ENCODE results near the gene RHAG. TPM values are rescaled to one million over a fixed set of nuclear protein-coding genes. Genes with fewer than 3 reads are reported as not detected.

Gene RHAG
- total RNA-seq, 1 experiment from 2014 or later = 0.31 TPM

- TF ChIP-seq ARID4B (CRISPR knock-in tag; IDR thresholded peaks at IDR 0.05; ENCODE audit: borderline replicate concordance) (no peak), ZNF396 (CRISPR knock-in tag; IDR thresholded peaks at IDR 0.05; ENCODE audit: borderline replicate concordance) (no peak), SP1 (CRISPR knock-in tag; conservative IDR thresholded peaks at IDR 0.05) (no peak), RELA (CRISPR knock-in tag; IDR thresholded peaks at IDR 0.05; ENCODE audit: borderline replicate concordance) (no peak)
- TF ChIP-seq, protein P1, sequence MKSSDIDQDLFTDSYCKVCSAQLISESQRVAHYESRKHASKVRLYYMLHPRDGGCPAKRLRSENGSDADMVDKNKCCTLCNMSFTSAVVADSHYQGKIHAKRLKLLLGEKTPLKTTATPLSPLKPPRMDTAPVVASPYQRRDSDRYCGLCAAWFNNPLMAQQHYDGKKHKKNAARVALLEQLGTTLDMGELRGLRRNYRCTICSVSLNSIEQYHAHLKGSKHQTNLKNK (CRISPR knock-in tag; IDR thresholded peaks at IDR 0.05) = no peak
These were observed 70.8 kb downstream of the RHAG start (continued) for GRCh38 chr6:49565855-49566254.

GRCh38 chr6:49565261-49565660 is 71.4 kb downstream of the RHAG start:
- H3K27me3 Mint-ChIP-seq (ENCODE audit: low read depth) = peaks cover 56% of the 10 kb centered on the region
- H3K36me3 Mint-ChIP-seq = peaks cover 6% of the 10 kb centered on the region; the same call in 1 of the 2 replicates
- no peaks in the 10 kb centered on the region for H3K4me1 Mint-ChIP-seq
- CTCF ChIA-PET = interaction anchor here (1.6 to 3.1 kb wide), 2 partner anchors 15 to 33 kb away, joined by 6 to 17 read pairs; partner anchors contain the start of gene C6orf141
- ATAC-seq (no peak), DNase-seq (ENCODE audit: low spot score) (no peak)
- POLR2A ChIA-PET = interaction anchor here (1.3 kb wide), 1 partner anchor 14 kb away, joined by 3 read pairs; no protein-coding TSS in a partner anchor
- TF ChIP-seq ZNF263 (CRISPR knock-in tag; IDR thresholded peaks at IDR 0.05; ENCODE audit: low read depth) = no peak
- TF ChIP-seq, protein P1 (CRISPR knock-in tag; IDR thresholded peaks at IDR 0.05) = no peak
- no peak for TF ChIP-seq ZNF232 (CRISPR knock-in tag; IDR thresholded peaks at IDR 0.05)
- H3K4me3 Mint-ChIP-seq = no peak overlapping the region
- H3K27ac Mint-ChIP-seq = no peak overlapping the region
- H3K9me3 Mint-ChIP-seq = peaks cover 6% of the 10 kb centered on the region

GRCh38 chr6:49564552-49564951 is 72.1 kb downstream of the RHAG start:
- Mint-ChIP-seq H3K27ac (no peak overlapping the region), H3K9me3 (peaks cover 6% of the 10 kb centered on the region), H3K27me3 (ENCODE audit: low read depth) (peaks cover 63% of the 10 kb centered on the region), H3K36me3 (peaks cover 6% of the 10 kb centered on the region; the same call in 1 of the 2 replicates), H3K4me1 (no peaks in the 10 kb centered on the region), H3K4me3 (no peak overlapping the region)
- CTCF ChIA-PET = interaction anchor here (3.1 kb wide), 1 partner anchor 14 kb away, joined by 17 read pairs; the partner anchor contains the start of gene C6orf141
- POLR2A ChIA-PET = no interaction called here
- ATAC-seq = no peak
- no peak for DNase-seq (ENCODE audit: low spot score)
- TF ChIP-seq, protein P2, sequence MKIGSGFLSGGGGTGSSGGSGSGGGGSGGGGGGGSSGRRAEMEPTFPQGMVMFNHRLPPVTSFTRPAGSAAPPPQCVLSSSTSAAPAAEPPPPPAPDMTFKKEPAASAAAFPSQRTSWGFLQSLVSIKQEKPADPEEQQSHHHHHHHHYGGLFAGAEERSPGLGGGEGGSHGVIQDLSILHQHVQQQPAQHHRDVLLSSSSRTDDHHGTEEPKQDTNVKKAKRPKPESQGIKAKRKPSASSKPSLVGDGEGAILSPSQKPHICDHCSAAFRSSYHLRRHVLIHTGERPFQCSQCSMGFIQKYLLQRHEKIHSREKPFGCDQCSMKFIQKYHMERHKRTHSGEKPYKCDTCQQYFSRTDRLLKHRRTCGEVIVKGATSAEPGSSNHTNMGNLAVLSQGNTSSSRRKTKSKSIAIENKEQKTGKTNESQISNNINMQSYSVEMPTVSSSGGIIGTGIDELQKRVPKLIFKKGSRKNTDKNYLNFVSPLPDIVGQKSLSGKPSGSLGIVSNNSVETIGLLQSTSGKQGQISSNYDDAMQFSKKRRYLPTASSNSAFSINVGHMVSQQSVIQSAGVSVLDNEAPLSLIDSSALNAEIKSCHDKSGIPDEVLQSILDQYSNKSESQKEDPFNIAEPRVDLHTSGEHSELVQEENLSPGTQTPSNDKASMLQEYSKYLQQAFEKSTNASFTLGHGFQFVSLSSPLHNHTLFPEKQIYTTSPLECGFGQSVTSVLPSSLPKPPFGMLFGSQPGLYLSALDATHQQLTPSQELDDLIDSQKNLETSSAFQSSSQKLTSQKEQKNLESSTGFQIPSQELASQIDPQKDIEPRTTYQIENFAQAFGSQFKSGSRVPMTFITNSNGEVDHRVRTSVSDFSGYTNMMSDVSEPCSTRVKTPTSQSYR (CRISPR knock-in tag; IDR thresholded peaks at IDR 0.05) = no peak
- TF ChIP-seq ESRRA (CRISPR knock-in tag; IDR thresholded peaks at IDR 0.05; ENCODE audit: borderline replicate concordance) (no peak), FOXP4 (CRISPR knock-in tag; IDR thresholded peaks at IDR 0.05) (no peak), SMAD3 (CRISPR knock-in tag; IDR thresholded peaks at IDR 0.05; ENCODE audit: borderline replicate concordance) (no peak), ETV6 (CRISPR knock-in tag; IDR thresholded peaks at IDR 0.05) (no peak), HMGXB4 (CRISPR knock-in tag; IDR thresholded peaks at IDR 0.05) (no peak), KAT7 (CRISPR knock-in tag; IDR thresholded peaks at IDR 0.05; ENCODE audit: borderline replicate concordance) (no peak), IRF2 (CRISPR knock-in tag; IDR thresholded peaks at IDR 0.05; ENCODE audit: borderline replicate concordance, low read depth) (no peak), RELA (CRISPR knock-in tag; IDR thresholded peaks at IDR 0.05; ENCODE audit: borderline replicate concordance) (no peak), ZNF317 (CRISPR knock-in tag; IDR thresholded peaks at IDR 0.05; ENCODE audit: borderline replicate concordance, low read depth) (no peak)
- TF ChIP-seq, protein P3, sequence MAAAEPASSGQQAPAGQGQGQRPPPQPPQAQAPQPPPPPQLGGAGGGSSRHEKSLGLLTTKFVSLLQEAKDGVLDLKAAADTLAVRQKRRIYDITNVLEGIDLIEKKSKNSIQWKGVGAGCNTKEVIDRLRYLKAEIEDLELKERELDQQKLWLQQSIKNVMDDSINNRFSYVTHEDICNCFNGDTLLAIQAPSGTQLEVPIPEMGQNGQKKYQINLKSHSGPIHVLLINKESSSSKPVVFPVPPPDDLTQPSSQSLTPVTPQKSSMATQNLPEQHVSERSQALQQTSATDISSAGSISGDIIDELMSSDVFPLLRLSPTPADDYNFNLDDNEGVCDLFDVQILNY (CRISPR knock-in tag; IDR thresholded peaks at IDR 0.05) = no peak
- TF ChIP-seq, protein P4, sequence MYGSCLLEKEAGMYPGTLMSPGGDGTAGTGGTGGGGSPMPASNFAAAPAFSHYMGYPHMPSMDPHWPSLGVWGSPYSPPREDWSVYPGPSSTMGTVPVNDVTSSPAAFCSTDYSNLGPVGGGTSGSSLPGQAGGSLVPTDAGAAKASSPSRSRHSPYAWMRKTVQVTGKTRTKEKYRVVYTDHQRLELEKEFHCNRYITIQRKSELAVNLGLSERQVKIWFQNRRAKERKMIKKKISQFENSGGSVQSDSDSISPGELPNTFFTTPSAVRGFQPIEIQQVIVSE (CRISPR knock-in tag; IDR thresholded peaks at IDR 0.05; ENCODE audit: borderline replicate concordance) = no peak

Data from WTC11 (cell line).